ENCODE measurements around the gene PCSK7. TPM values are rescaled to one million over a fixed set of nuclear protein-coding genes. Genes with fewer than 3 reads are reported as not detected.
"Not testable (repeated sequence)": the region's sequence is repeated elsewhere in the genome, so short reads cannot be mapped to it uniquely, and the experiment has no call there.

PCSK7 gene
- total RNA-seq, 2 donors from 2014 or later = 126 to 201 TPM

- DNase-seq (ENCODE audit: low spot score in 2 of 2) (no peak), ATAC-seq (no peak)
- Mint-ChIP-seq H3K9me3 (no peaks in the 10 kb centered on the region), H3K27ac (peak overlapping the region in 1 of 2 donors; percentile 85), H3K36me3 (peaks cover 16 to 31% of the 10 kb centered on the region in 2 donors)
Observed at GRCh38 chr11:117221775-117222517, 9.9 kb downstream of the PCSK7 start.

GRCh38 chr11:117220999-117221774 is 10.7 kb downstream of the PCSK7 start:
- DNase-seq (ENCODE audit: low spot score in 2 of 2) = no peak
- Mint-ChIP-seq H3K36me3 (peaks cover 11 to 25% of the 10 kb centered on the region in 2 donors), H3K9me3 (no peaks in the 10 kb centered on the region), H3K27ac (peak overlapping the region in 1 of 2 donors; percentile 65)
- no peak for ATAC-seq

- H3K27ac Mint-ChIP-seq = peak overlapping the region in 1 of 2 donors; percentile 65
- no peaks in the 10 kb centered on the region for H3K9me3 Mint-ChIP-seq
- no peak for DNase-seq (ENCODE audit: low spot score in 2 of 2)
- H3K36me3 Mint-ChIP-seq = peaks cover 11 to 25% of the 10 kb centered on the region in 2 donors
- ATAC-seq = peak in 1 of 2 donors; percentile 32
Observed at GRCh38 chr11:117220568-117220967, 11.3 kb downstream of the PCSK7 start.

GRCh38 chr11:117219995-117220394 is 11.9 kb downstream of the PCSK7 start:
- DNase-seq (ENCODE audit: low spot score in 2 of 2) (no peak), ATAC-seq (no peak)
- no peak overlapping the region for H3K27ac Mint-ChIP-seq
- peaks cover 11 to 20% of the 10 kb centered on the region in 2 donors for H3K36me3 Mint-ChIP-seq
- no peaks in the 10 kb centered on the region for H3K9me3 Mint-ChIP-seq

- Mint-ChIP-seq H3K36me3 (peaks cover 11 to 17% of the 10 kb centered on the region in 2 donors), H3K27ac (peak overlapping the region; percentile 54 to 87), H3K9me3 (no peaks in the 10 kb centered on the region)
- no peak for DNase-seq (ENCODE audit: low spot score in 2 of 2)
- no peak for ATAC-seq
Observed at GRCh38 chr11:117219455-117219854, 12.4 kb downstream of the PCSK7 start.

- Mint-ChIP-seq H3K9me3 (no peaks in the 10 kb centered on the region), H3K36me3 (peaks cover 11 to 16% of the 10 kb centered on the region in 2 donors), H3K27ac (peak overlapping the region; percentile 54 to 87)
- no peak for ATAC-seq
- DNase-seq (ENCODE audit: low spot score in 2 of 2) = no peak
Observed at GRCh38 chr11:117219001-117219400, 12.9 kb downstream of the PCSK7 start.

- ATAC-seq (no peak), DNase-seq (ENCODE audit: low spot score in 2 of 2) (no peak)
- no peaks in the 10 kb centered on the region for H3K9me3 Mint-ChIP-seq
- peak overlapping the region; percentile 54 to 79 for H3K27ac Mint-ChIP-seq
- H3K36me3 Mint-ChIP-seq = peaks cover 11 to 13% of the 10 kb centered on the region in 2 donors
Observed at GRCh38 chr11:117218133-117218915, 13.5 kb downstream of the PCSK7 start.

- Mint-ChIP-seq H3K36me3 (peaks cover 11 to 19% of the 10 kb centered on the region in 2 donors), H3K9me3 (no peaks in the 10 kb centered on the region), H3K27ac (peak overlapping the region; percentile 53 to 69)
- no peak for ATAC-seq
- DNase-seq (ENCODE audit: low spot score in 2 of 2) = no peak
Observed at GRCh38 chr11:117217141-117218084, 14.5 kb downstream of the PCSK7 start.

GRCh38 chr11:117214404-117215110 is 17.3 kb downstream of the PCSK7 start:
- Mint-ChIP-seq H3K9me3 (no peaks in the 10 kb centered on the region), H3K27ac (peak overlapping the region in 1 of 2 donors; percentile 22), H3K36me3 (peaks cover 11 to 18% of the 10 kb centered on the region in 2 donors)
- ATAC-seq (no peak), DNase-seq (ENCODE audit: low spot score in 2 of 2) (no peak)

GRCh38 chr11:117212697-117213355 is 19.0 kb downstream of the PCSK7 start:
- no peak for ATAC-seq
- peak overlapping the region; percentile 24 for H3K27ac Mint-ChIP-seq
- H3K9me3 Mint-ChIP-seq = no peaks in the 10 kb centered on the region
- no peak for DNase-seq (ENCODE audit: low spot score in 2 of 2)
- peaks cover 6 to 8% of the 10 kb centered on the region in 2 donors for H3K36me3 Mint-ChIP-seq

GRCh38 chr11:117210620-117211019 is 21.3 kb downstream of the PCSK7 start:
- peaks cover under 1 to 8% of the 10 kb centered on the region in 2 donors for H3K36me3 Mint-ChIP-seq
- DNase-seq (ENCODE audit: low spot score in 2 of 2) (no peak), ATAC-seq (no peak)
- peak overlapping the region; percentile 3 to 11 for H3K27ac Mint-ChIP-seq
- no peaks in the 10 kb centered on the region for H3K9me3 Mint-ChIP-seq

- H3K36me3 Mint-ChIP-seq = peaks cover 8 to 11% of the 10 kb centered on the region in 2 donors
- not testable (repeated sequence) for DNase-seq (ENCODE audit: low spot score in 2 of 2); ATAC-seq; H3K9me3 Mint-ChIP-seq; H3K27ac Mint-ChIP-seq
Observed at GRCh38 chr11:117209351-117210125, 22.3 kb downstream of the PCSK7 start.

GRCh38 chr11:117208710-117209109 is 23.2 kb downstream of the PCSK7 start:
- not testable (repeated sequence) for H3K27ac Mint-ChIP-seq; H3K9me3 Mint-ChIP-seq; ATAC-seq; DNase-seq (ENCODE audit: low spot score in 2 of 2)
- peaks cover 8 to 11% of the 10 kb centered on the region in 2 donors for H3K36me3 Mint-ChIP-seq

- peaks cover 0 to 11% of the 10 kb centered on the region in 2 donors for H3K36me3 Mint-ChIP-seq
- not testable (repeated sequence) for ATAC-seq; DNase-seq (ENCODE audit: low spot score in 2 of 2); H3K9me3 Mint-ChIP-seq; H3K27ac Mint-ChIP-seq
Observed at GRCh38 chr11:117207481-117207880, 24.4 kb downstream of the PCSK7 start.

Measured in activated naive CD4-positive, alpha-beta T cell treated with anti-CD3 and anti-CD28 coated beads, Interleukin-2, amount 50 U/mL, for 72 hours (primary cell).